ENCODE data around the gene TTBK1.

GRCh38 chr6:43216200-43216599, 27.1 kb upstream of the TTBK1 start:
- TF ChIP-seq POLR2A (IDR thresholded peaks at IDR 0.05) (no peak), CTCF (IDR thresholded peaks at IDR 0.05) (no peak)
